Measurements from ENCODE around the gene ZCCHC13. TPM values are rescaled to one million over a fixed set of nuclear protein-coding genes. Genes with fewer than 3 reads are reported as not detected.

ZCCHC13 gene
- total RNA-seq, 1 donor from 2014 or later: not detected

Small RNAs within 50 kb of the gene (microRNA-seq; reads per million reads assigned to microRNA genes)
- gene MIR374A (860 reads per million, percentile 81 among the genes with 10 or more reads in this experiment), gene MIR545 (13.1 reads per million, percentile 41 among the genes with 10 or more reads in this experiment)

Other genes with a start within 250 kb of the ZCCHC13 start
- 21.1 and 22.8 TPM in 2 replicates for gene SLC16A2, start 117.3 kb downstream of the ZCCHC13 start, total RNA-seq

Data from astrocyte (in vitro differentiated cells and primary cell).